HepG2 (cell line): Measurements from ENCODE around the gene IL4I1.

Source experiments
- BRD4 ChIP-seq: sonication (generic); formaldehyde crosslinking; IDR thresholded peaks from 2 replicates; pipeline ENCODE4 v1.4.0; 2020; ENCODE audit warnings: missing genetic modification reagents
- EP300 ChIP-seq, 3 experiments: sonication (generic) in 1 of 3; formaldehyde crosslinking in 1 of 3; IDR thresholded peaks; 2 replicates each; pipeline versions ENCODE4 v1.5.1 to v1.6.1; 2011 to 2020; ENCODE audit warnings: low read depth in 2 of 3, low read length in 2 of 3, borderline replicate concordance in 1 of 3, improper control_type of control experiment in 1 of 3, mild to moderate bottlenecking in 1 of 3, missing genetic modification reagents in 1 of 3, moderate library complexity in 1 of 3
- EZH2 ChIP-seq: conservative IDR thresholded peaks from 2 replicates; pipeline ENCODE4 v1.6.1; 2012; ENCODE audit warnings: mild to moderate bottlenecking, low read depth, low read length, moderate library complexity
- FOXJ3 ChIP-seq: sonication (generic); formaldehyde crosslinking; IDR thresholded peaks from 2 replicates; pipeline ENCODE4 v1.4.0; 2020; ENCODE audit warnings: missing genetic modification reagents, mild to moderate bottlenecking, borderline replicate concordance
- POLR2A ChIP-seq, 2 experiments: IDR thresholded peaks; 2 replicates each; pipeline ENCODE4 v1.6.1; 2011; ENCODE audit warnings: low read depth in 2 of 2, low read length in 2 of 2, mild to moderate bottlenecking in 1 of 2, moderate library complexity in 1 of 2; ENCODE audit not compliant: insufficient read depth in 1 of 2
- ZFX ChIP-seq: sonication (generic); formaldehyde crosslinking; IDR thresholded peaks from 2 replicates; pipeline ENCODE4 v1.4.0; 2020; ENCODE audit warnings: mild to moderate bottlenecking, low read depth, missing genetic modification reagents, moderate library complexity
- ZNF790 ChIP-seq: sonication (generic); formaldehyde crosslinking; IDR thresholded peaks from 2 replicates; pipeline ENCODE4 v1.8.0; 2022; ENCODE audit warnings: missing genetic modification reagents, mild to moderate bottlenecking, borderline replicate concordance

DNA sequence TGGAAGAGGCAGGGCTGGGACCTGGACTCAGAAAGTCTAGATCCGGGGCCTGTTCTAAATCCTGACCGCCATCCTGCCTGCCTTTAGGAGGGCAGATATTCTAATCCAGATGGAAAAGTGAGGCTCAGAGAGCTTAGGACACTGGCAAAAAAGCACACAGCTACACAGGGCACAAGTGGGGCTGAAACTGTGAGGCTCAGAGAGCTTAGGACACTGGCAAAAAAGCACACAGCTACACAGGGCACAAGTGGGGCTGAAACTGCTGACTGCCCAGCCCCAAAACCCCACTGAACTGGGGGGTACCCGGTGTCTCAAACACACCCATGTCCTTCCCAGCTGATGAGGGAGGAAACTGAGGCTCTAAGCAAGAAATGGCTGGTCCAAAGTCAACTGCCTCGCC is 21.5 kb downstream of the IL4I1 start:
- TF ChIP-seq POLR2A (IDR thresholded peaks at IDR 0.05; ENCODE audit: insufficient read depth in 1 of 2, low read depth in 2 of 2, low read length in 2 of 2) (no peak), FOXJ3 (CRISPR knock-in tag) (no peak), ZFX (CRISPR knock-in tag) (no peak), ZNF790 (CRISPR knock-in tag) (no peak), EZH2 (no peak), EP300 (IDR thresholded peaks at IDR 0.05; ENCODE audit: low read depth in 2 of 2, low read length in 2 of 2) (no peak), EP300 (CRISPR knock-in tag; IDR thresholded peaks at IDR 0.05; ENCODE audit: borderline replicate concordance) (no peak), BRD4 (no peak)
